Large intestine (tissue), 3 donors: ENCODE results near the gene KCTD18. TPM values are rescaled to one million over a fixed set of nuclear protein-coding genes. Genes with fewer than 3 reads are reported as not detected.

Source experiments
- DNase-seq, 2 donors: peaks; one replicate each; pipeline versions ENCODE4 v3.0.0 to v3.0.0-alpha.2; 2013
- H3K27ac ChIP-seq: one replicate; pipeline ENCODE4 v1.5.1; 2013; ENCODE audit warnings: low read length
- H3K27me3 ChIP-seq: 2 replicates; pipeline ENCODE4 v1.6.1; 2013; ENCODE audit warnings: low read length; ENCODE audit not compliant: control insufficient read depth, insufficient read depth
- H3K36me3 ChIP-seq: 2 replicates; pipeline ENCODE4 v1.6.1; 2013; ENCODE audit warnings: low read length; ENCODE audit not compliant: control insufficient read depth, insufficient read depth
- H3K4me1 ChIP-seq: one replicate; pipeline ENCODE4 v1.6.1; 2013; ENCODE audit warnings: low read length; ENCODE audit not compliant: control insufficient read depth, insufficient read depth
- H3K4me3 ChIP-seq: one replicate; pipeline ENCODE4 v1.5.1; 2013; ENCODE audit warnings: low read length
- H3K9me3 ChIP-seq: one replicate; pipeline ENCODE4 v1.6.1; 2013; ENCODE audit warnings: mild to moderate bottlenecking, low read depth, low read length, moderate library complexity; ENCODE audit not compliant: control insufficient read depth
- WGBS: methylation state at CpG from one replicate; pipeline ENCODE4 v1.1.5; 2013; ENCODE audit warnings: low lambda C conversion rate; ENCODE audit not compliant: insufficient coverage; 5-methylcytosine and 5-hydroxymethylcytosine counted together
- polyA plus RNA-seq: library from polyadenylated mRNA; unstranded; fragments of 120-200 nt; gene quantifications from one replicate; pipeline ENCODE4 v1.2.1, GENCODE V29; 2013

The KCTD18 gene
- polyA plus RNA-seq, 1 donor: 13.3 TPM

- Histone ChIP-seq H3K4me3 (no peak overlapping the region), H3K36me3 (peaks cover 34% of the 10 kb centered on the region), H3K27me3 (no peaks in the 10 kb centered on the region), H3K4me1 (no peaks in the 10 kb centered on the region), H3K9me3 (no peaks in the 10 kb centered on the region), H3K27ac (no peak overlapping the region)
- no CpG with 5 or more reads among the region's 2 CpGs for WGBS
- no peak for DNase-seq
Observed at GRCh38 chr2:200456567-200456966, 53.3 kb downstream of the KCTD18 start.

- Histone ChIP-seq H3K27me3 (no peaks in the 10 kb centered on the region), H3K27ac (no peak overlapping the region), H3K9me3 (no peaks in the 10 kb centered on the region), H3K4me3 (no peak overlapping the region), H3K4me1 (no peaks in the 10 kb centered on the region), H3K36me3 (peaks cover 36% of the 10 kb centered on the region)
- no peak for DNase-seq
- WGBS: no CpG with 5 or more reads among the region's 4 CpGs
Observed at GRCh38 chr2:200455958-200456421, 53.9 kb downstream of the KCTD18 start.

GRCh38 chr2:200454927-200455801 is 54.7 kb downstream of the KCTD18 start:
- H3K36me3 ChIP-seq: peaks cover 44% of the 10 kb centered on the region
- H3K9me3 ChIP-seq: no peaks in the 10 kb centered on the region
- no peak overlapping the region for H3K4me3 ChIP-seq
- no peak overlapping the region for H3K27ac ChIP-seq
- DNase-seq: no peak
- H3K27me3 ChIP-seq: no peaks in the 10 kb centered on the region
- no peaks in the 10 kb centered on the region for H3K4me1 ChIP-seq
- WGBS: 100% methylated on average over 2 of the region's 4 CpGs

GRCh38 chr2:200453853-200454534 is 55.9 kb downstream of the KCTD18 start:
- Histone ChIP-seq H3K4me3 (no peak overlapping the region), H3K4me1 (no peaks in the 10 kb centered on the region), H3K36me3 (peaks cover 47% of the 10 kb centered on the region), H3K27ac (no peak overlapping the region), H3K27me3 (no peaks in the 10 kb centered on the region), H3K9me3 (no peaks in the 10 kb centered on the region)
- no peak for DNase-seq
- 67% methylated on average over 1 of the region's 5 CpGs for WGBS

GRCh38 chr2:200453142-200453852 is 56.6 kb downstream of the KCTD18 start:
- Histone ChIP-seq H3K27me3 (no peaks in the 10 kb centered on the region), H3K27ac (no peak overlapping the region), H3K9me3 (no peaks in the 10 kb centered on the region), H3K4me1 (no peaks in the 10 kb centered on the region), H3K36me3 (peaks cover 44% of the 10 kb centered on the region), H3K4me3 (no peak overlapping the region)
- 94% methylated on average over 2 of the region's 8 CpGs for WGBS
- no peak for DNase-seq

GRCh38 chr2:200452377-200452776 is 57.5 kb downstream of the KCTD18 start:
- Histone ChIP-seq H3K27ac (no peak overlapping the region), H3K36me3 (peaks cover 49% of the 10 kb centered on the region), H3K4me1 (no peaks in the 10 kb centered on the region), H3K4me3 (no peak overlapping the region), H3K27me3 (no peaks in the 10 kb centered on the region), H3K9me3 (no peaks in the 10 kb centered on the region)
- no CpG with 5 or more reads among the region's 2 CpGs for WGBS
- no peak for DNase-seq

GRCh38 chr2:200451511-200451910 is 58.4 kb downstream of the KCTD18 start:
- no peaks in the 10 kb centered on the region for H3K4me1 ChIP-seq
- no CpG with 5 or more reads among the region's 2 CpGs for WGBS

GRCh38 chr2:200450288-200450687 is 59.6 kb downstream of the KCTD18 start:
- Histone ChIP-seq H3K4me3 (no peak overlapping the region), H3K27ac (no peak overlapping the region), H3K9me3 (no peaks in the 10 kb centered on the region), H3K36me3 (peaks cover 55% of the 10 kb centered on the region), H3K27me3 (no peaks in the 10 kb centered on the region), H3K4me1 (no peaks in the 10 kb centered on the region)
- no CpG with 5 or more reads among the region's 2 CpGs for WGBS
- DNase-seq: no peak

More at GRCh38 chr2:200451511-200451910, 58.4 kb downstream of the KCTD18 start:
- DNase-seq: no peak
- H3K27ac ChIP-seq: no peak overlapping the region
- no peaks in the 10 kb centered on the region for H3K27me3 ChIP-seq
- H3K4me3 ChIP-seq: no peak overlapping the region
- no peaks in the 10 kb centered on the region for H3K9me3 ChIP-seq
- H3K36me3 ChIP-seq: peaks cover 50% of the 10 kb centered on the region

GRCh38 chr2:200449149-200449548 is 60.7 kb downstream of the KCTD18 start:
- H3K27ac ChIP-seq: no peak overlapping the region
- 80% methylated on average over 1 of the region's 4 CpGs for WGBS
- H3K27me3 ChIP-seq: no peaks in the 10 kb centered on the region
- peaks cover 64% of the 10 kb centered on the region for H3K36me3 ChIP-seq
- no peak overlapping the region for H3K4me3 ChIP-seq
- no peaks in the 10 kb centered on the region for H3K4me1 ChIP-seq
- no peak for DNase-seq
- no peaks in the 10 kb centered on the region for H3K9me3 ChIP-seq

- no peaks in the 10 kb centered on the region for H3K27me3 ChIP-seq
- H3K9me3 ChIP-seq: no peaks in the 10 kb centered on the region
- no peak for DNase-seq
- H3K4me3 ChIP-seq: no peak overlapping the region
- H3K36me3 ChIP-seq: peaks cover 64% of the 10 kb centered on the region
- no peak overlapping the region for H3K27ac ChIP-seq
- H3K4me1 ChIP-seq: no peaks in the 10 kb centered on the region
Observed at GRCh38 chr2:200448455-200448854, 61.4 kb downstream of the KCTD18 start.
